ENCODE results near the gene MRPS34.

Gene MRPS34

DNA sequence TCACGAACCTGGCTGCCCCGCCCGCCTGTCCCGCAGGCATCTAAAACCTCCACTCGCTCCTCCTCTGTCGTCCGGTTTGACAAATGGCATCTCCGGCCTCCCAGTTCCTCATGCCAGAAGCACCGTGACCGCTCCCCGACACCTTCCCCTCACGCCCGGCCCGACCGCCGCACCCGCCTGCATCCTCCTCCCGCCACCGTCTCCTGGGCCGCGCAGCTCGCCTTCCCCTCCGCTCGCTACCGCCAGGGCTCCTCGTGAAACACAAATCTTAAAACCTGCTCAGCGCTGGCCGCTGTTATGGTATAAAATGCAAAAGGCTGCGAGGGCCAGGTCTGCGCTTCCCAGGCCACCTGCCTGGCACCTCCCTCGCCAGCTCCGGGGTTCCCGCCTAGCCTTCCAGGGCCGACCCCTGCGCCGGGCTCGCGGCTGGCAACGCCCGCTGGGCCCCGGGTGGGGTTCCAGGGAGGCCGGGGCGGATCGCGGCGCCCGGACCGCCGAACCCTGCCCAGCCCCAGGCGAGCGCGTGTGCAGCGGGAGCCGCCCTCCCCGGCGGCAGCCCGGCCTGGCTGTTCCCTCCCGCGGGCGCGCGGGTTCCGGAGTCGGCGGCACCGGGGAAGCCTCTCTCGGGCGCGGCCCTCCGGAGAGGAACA, 8.9 kb upstream of the MRPS34 start:
- DNase-seq (ENCODE audit: low read depth in 3 of 3): peak in 1 of 3 donors; percentile 32

DNA sequence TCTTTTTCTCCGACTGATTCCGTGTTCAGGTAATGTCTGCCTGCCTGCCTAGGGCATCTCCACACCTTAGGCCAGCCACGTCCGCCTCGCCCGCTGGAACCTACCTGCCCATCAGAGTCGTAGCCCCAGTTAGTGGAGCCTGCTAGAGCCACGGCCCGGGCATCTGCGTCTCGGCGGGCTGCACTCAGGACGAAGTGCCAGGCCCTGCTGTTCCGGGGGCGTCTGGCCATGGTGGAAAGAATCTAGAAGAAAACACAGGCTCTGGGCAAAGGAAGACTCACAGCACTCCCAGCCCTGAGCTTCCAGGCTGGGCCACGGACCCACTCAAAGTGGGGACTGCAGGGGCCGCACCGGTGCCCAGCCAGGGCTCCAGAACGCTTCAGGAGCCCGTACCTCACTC, 8.3 kb upstream of the MRPS34 start:
- no peak for DNase-seq (ENCODE audit: low read depth in 3 of 3)

DNA sequence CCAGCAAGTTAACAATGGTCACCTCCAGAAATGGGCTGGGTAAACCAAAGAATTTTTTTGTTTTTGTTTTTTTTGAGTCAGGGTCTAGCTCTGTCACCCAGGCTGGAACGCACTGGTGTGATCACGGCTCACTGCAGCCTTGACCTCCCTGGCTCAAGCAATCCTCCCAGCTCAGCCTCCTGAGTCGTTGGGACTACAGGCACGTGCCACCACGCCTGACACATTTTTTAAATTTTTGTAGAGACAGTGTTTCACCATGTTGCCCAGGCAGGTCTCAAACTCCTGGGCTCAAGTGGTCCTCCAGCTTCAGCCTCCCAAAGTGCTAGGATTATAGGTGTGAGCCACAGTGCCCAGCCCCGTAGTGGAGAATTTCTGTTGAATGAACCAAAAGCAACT, 7.7 kb upstream of the MRPS34 start:
- DNase-seq (ENCODE audit: low read depth in 3 of 3): no peak

DNA sequence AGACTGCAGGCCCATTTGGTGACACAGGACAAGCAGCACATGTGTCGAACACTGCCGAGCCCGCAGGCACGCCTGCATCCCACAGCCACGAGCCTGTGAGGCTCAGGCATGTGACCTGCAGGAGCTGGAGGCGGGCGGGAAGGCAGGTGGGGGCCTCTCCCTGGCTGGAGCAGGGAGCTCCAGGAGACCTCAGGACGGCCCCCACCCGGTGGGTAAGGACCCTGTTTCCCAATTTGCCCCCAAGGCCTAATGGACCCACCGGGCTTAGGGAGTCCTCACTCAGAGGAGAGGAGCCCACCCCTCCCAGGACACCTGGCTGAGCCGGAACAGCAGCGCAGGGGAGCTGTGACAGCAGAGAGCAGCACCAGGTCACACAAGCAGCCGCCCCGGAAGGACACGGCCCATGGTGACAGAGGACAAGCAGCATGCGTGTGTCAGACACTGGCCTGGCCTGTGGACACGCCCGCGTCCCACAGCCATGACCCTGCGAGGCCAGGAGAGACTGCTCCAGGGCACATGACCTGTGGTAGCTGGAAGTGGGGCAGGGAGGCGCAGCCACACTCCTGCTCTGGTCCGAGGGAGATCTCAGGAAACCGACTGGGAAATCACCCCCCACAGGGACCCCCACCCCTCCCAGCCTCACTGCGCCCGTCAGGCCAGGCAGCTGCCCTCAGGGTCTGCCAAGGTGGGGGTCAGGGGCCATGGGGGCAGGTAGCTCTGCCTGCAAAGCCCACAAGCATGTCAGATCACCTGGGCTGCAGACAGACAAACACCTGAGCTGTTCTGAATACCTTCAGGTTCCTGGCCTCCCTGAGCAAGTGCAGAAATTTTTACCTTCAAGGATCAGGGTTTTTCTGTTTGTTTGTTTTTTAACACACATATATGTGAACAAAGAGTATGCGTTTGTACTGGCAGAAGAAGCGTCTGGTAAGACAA, 7.1 kb upstream of the MRPS34 start:
- no peak for DNase-seq (ENCODE audit: low read depth in 3 of 3)

GRCh38 chr16:1779234-1779701, 6.3 kb upstream of the MRPS34 start:
- no peak for DNase-seq (ENCODE audit: low read depth in 3 of 3)

DNA sequence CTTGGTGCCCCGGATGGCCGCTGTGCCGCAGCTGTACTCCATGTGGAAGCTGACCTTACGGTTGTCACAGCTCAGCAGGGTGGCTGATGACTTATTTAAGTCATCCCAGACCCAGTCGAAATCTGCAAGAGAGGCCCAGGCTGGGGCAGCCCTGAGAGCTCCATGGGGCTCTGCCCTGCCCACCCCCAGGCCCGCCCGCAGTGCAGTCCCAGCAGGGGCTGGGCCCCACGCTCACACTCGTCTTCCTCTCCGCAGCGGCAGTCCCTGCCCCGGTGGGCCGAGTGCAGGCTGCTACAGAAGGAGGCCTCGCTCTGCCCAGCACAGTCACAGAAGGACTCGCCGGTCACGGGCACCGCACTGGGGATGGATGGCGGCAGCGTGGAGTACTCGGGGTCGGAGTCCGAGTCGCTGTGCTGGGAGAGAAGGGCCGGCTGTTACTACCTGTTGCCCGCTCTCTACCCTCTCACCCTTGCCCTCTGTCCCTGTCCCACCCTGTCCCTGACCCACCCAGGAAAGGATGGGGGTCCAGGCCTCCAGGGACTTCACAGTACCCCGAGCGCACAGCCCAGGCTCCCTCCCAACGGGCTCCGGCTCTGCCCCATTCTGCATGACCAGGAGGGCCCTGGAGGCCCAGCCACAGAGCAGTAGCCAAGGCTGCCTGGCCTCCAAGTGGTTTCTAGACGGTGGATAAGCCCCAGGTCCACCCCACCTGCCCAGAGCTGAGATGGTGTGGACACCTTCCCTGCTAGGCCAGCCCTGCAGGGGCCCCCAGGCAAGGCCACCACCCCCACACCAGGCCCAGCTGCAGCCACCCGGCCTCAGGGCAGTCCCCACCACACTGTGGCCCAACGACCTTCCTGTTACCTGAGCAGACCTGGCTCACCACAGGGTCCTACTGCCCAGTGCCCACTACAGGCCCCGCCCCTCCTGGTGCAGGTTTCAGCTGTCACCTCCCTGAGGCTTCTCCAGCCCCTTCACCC, 5.6 kb upstream of the MRPS34 start:
- DNase-seq (ENCODE audit: low read depth in 3 of 3): no peak

GRCh38 chr16:1777375-1778199, 4.7 kb upstream of the MRPS34 start:
- no peak for DNase-seq (ENCODE audit: low read depth in 3 of 3)

- DNase-seq (ENCODE audit: low read depth in 3 of 3): no peak
Measured at GRCh38 chr16:1776991-1777374, 4.0 kb upstream of the MRPS34 start.

DNA sequence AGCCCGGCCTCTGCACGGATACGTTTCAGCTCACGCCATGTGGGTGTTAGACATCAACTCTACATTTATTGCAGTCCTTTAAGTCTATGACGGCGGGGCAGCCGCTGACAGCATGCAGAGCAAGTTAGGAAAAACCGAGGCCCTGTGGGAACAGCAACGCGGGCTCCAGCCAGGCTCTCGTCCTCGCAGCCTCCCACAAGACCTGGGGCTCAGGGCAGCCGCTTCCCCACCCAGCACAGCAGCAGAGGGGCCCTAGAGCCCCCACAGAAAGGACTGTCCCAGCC, 3.7 kb upstream of the MRPS34 start:
- no peak for DNase-seq (ENCODE audit: low read depth in 3 of 3)

- DNase-seq (ENCODE audit: low read depth in 3 of 3): no peak
Measured at GRCh38 chr16:1775846-1776671, 3.1 kb upstream of the MRPS34 start.

DNA sequence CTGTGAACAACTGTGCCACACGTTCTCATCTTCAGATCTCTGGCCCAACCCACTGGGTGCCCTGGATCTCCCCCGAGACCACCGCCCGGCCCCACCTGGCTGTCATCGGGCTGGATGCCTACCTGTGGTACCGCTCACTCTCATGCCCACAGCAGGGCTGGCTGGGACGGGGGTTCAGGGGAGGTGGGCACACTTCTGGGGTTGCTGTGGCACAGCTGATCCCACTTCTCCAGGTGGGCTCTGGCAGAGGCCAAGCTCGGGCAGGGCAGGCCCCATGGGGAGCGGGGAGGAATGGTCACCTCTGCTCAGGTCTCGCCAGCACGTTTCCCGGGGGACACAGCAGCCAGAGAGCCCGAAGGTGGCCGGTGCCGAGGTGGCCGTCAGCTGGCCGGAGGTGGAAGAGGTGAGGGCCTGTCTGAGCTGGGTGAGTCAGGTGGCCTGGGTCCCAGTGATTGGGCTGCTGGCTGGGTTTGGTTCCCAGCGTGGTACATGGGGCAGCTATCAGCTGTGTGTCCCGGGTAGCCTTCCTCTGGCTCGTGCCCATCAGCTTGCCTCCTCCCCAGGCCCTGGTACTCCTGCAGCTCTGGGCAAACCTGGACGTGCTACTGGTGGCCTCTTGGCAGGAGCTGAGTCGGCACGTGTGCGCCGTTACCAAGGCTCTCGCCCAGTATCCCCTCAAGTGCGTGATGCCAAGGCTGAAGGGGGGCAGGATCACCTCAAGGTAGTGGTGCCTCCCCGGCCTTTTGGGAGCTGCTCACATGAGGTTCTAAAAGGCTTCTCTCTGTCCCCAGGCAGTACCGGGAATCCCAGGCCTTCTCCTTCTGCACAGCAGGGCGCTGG, 2.3 kb upstream of the MRPS34 start:
- no peak for DNase-seq (ENCODE audit: low read depth in 3 of 3)

GRCh38 chr16:1774448-1774780, 1.5 kb upstream of the MRPS34 start:
- no peak for DNase-seq (ENCODE audit: low read depth in 3 of 3)

DNA sequence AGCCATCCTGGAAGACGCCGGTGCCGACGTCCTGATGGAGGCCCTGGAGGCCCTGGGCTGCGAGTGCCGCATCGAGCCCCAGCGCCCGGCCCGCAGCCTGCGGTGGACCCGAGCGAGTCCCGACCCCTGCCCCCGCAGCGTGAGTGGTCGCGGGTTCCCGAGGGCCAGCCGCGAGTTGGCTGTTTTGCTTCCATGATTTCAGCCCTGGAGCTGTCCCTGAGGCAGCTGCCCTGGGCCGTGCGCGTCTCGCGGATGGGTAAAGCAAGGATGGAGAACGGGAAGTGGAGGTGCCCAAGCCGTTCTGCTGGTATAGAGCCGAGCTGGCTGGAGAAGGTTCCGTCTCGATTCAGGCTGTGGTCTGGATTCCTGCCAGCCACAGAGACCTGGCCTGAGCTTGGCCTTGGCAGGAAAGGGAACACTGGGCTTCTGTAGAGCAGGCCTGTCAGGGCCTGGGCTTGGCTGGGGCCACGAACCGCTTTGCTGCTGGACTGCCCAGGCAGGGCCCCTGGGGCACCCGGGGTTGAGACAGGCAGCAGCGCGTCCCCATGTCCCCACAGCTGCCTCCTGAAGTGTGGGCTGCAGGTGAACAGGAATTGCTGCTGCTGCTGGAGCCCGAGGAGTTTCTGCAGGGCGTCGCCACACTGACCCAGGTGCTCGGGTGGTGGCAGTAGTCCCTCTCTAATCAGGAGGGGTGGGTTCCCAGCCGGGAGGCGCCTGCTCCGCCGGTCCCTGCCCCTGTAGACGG, 941 bp upstream of the MRPS34 start:
- no peak for DNase-seq (ENCODE audit: low read depth in 3 of 3)

DNA sequence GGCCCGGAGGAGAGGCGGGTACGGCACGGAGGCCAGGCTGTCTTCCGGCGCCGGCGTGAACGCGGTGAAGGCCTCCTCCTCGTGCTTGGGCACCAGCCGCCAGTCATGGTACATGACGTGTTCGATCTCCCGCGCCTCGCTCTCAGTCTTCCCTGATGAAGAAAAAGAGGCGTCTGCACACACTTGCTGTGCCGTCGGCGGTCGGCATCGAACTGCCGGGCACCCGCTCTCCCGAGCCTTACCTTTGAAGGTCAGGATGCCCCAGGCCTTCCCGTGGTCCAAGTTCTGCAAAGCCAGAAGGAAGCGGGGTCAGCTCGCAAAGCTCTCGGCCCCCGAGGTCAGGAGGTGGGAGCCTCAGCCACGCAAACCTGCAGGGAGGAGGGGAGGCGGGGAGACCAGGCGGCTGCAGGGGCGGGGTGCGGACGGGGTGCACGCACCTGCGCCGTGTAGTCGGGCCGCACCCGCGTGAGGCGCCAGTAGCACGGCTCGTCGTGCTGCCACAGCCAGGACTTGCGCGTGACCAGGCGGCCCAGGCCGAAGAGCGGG, 499 bp downstream of the MRPS34 start, which contains the start of gene EME2:
Gene EME2 (plus strand): TSS at position 449 of the 546 bp plus-strand sequence. CDS start 418 bp downstream, outside the sequence.
- peak in 2 of 3 donors; percentile 45 to 51 for DNase-seq (ENCODE audit: low read depth in 3 of 3)

GRCh38 chr16:1771864-1772361, 1.0 kb downstream of the MRPS34 start:
- DNase-seq (ENCODE audit: low read depth in 3 of 3): no peak

DNA sequence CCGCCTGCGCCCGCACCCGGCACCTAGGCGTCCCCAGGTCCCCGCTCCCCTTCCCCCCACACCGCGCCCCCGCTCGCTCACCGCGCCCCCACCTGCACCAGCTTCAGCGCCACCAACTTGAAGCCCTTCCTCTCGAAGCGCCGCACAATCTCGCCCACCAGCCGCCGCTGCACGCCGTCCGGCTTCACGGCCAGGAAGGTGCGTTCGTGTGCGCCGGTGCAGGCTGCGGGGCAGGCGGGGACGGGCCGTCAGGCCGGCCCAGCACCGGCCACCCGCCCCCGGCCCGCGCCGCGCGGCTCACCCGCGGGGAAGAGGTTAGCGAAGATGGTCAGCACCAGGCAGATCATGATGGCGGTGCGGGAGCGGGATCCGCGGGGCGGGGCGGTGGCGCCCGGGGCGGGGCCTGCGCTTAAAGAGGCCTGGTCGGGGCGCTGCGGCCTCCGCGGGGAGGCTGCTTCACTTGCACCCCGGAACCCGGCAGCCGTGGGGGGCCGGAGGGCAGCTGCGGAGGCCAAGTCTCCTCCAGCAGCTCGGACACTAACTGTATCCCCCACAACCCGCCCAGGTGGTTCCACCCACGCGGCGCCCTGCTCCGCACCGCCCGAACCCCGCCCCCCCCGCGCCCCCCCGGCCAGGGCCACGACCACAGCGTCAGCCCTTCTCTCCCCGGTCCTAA, 1.6 kb downstream of the MRPS34 start, which contains the start of gene NME3:
Gene NME3 (minus strand): TSS at position 356 of the 676 bp plus-strand sequence. CDS start 9 bp downstream, at position 347.
- peak; percentile 57 to 81 (median 64) for DNase-seq (ENCODE audit: low read depth in 3 of 3)
